ENCODE results near the gene KIF1A. TPM values are rescaled to one million over a fixed set of nuclear protein-coding genes. Genes with fewer than 3 reads are reported as not detected.

KIF1A gene
- total RNA-seq, 1 donor from 2014 or later = not detected

- ATAC-seq (ENCODE audit: low read depth) (no peak), DNase-seq (no peak)
- Mint-ChIP-seq H3K27ac (no peak overlapping the region), H3K27me3 (peaks cover 24% of the 10 kb centered on the region), H3K4me1 (peaks cover 5% of the 10 kb centered on the region), H3K4me3 (peak overlapping the region; percentile 55), H3K36me3 (ENCODE audit: low read depth) (no peaks in the 10 kb centered on the region), H3K9me3 (no peaks in the 10 kb centered on the region)
- TF ChIP-seq CTCF (IDR thresholded peaks at IDR 0.05) = no peak
- CTCF ChIA-PET = no interaction called here
- POLR2A ChIA-PET = no interaction called here
- intact Hi-C loops (cut with micrococcal nuclease) = loop anchor here (1.0 to 5.0 kb wide), 8 partner anchors 245 to 1049 kb away; partner anchors contain the start of genes CAPN10, FARP2, HDLBP and ING5
Observed at GRCh38 chr2:240831594-240832204, 11.7 kb upstream of the KIF1A start.

DNA sequence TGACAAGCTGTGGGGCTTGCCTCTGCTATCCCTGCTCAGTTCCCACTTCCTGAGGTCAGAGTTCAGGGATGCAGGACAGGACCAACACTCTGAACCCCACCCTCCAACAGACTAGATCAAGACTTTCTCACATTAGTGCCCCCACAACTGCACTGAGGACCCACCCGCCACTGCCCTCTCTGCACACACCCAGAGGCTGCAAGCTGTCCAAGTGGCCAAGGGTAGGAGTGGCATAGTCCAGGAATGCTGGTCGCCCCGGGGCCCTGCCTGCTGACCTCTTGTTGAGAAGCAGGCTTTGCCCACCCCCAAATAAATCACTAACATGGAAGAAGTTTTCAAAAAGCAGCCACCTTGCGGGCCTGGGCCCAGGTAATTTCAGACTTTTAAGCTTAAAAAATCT is 5.5 kb upstream of the KIF1A start:
- H3K27ac Mint-ChIP-seq = no peak overlapping the region
- CTCF ChIA-PET = no interaction called here
- no peak for TF ChIP-seq CTCF (IDR thresholded peaks at IDR 0.05)

DNA sequence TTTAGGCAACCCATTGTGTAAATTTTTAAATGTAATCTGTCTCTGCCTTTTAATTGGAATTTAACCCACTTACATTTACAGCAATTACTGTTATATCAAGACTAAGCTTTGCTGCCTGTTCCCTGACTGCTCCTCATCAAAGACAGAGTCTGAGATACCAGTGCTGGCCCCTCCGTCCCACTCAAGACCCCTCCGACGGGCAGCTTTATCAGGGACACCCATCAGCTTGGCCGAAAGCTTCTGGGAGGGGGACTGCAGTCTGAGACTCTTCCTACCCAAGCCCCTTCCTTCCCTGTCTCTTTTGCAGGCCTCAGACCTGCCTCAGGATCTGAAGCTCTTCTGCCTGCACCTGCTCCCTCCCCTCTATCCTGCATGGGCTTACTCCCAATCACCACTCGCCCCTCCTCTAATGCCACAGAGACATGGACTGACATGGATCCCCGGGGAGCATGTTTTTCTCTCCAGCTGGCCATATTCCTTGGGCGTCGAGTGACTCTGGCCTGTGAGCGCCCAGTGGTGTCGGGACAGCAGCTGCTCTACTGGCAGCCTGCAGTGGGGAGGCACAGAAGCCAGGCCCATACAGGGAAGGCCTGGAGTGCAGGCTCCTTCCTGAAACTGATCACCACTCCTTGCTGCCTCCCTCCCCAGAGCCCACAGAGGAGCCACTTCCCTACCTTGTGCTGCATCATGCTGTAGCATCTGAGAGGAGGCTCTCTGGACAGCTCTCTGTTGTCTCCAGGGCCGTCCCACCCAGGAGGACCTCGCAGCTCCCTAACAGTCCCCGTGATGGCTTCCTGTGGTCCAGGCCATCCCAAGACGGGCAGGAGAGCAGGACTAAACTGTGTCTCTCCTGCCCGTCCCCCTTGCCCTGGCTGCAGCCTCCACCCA is 3.7 kb upstream of the KIF1A start:
- H3K27ac Mint-ChIP-seq = no peak overlapping the region
- intact Hi-C loops (cut with micrococcal nuclease) = no loop called here
- CTCF ChIA-PET = no interaction called here
- POLR2A ChIA-PET = no interaction called here
- no peak for TF ChIP-seq CTCF (IDR thresholded peaks at IDR 0.05)
- peaks cover 58% of the 10 kb centered on the region for H3K27me3 Mint-ChIP-seq
- no peaks in the 10 kb centered on the region for H3K36me3 Mint-ChIP-seq (ENCODE audit: low read depth)
- no peak for ATAC-seq (ENCODE audit: low read depth)
- H3K9me3 Mint-ChIP-seq = peaks cover 5% of the 10 kb centered on the region
- H3K4me3 Mint-ChIP-seq = no peak overlapping the region
- peaks cover 3% of the 10 kb centered on the region for H3K4me1 Mint-ChIP-seq
- DNase-seq = no peak

More for the DNA sequence above, 5.5 kb upstream of the KIF1A start:
- no peaks in the 10 kb centered on the region for H3K36me3 Mint-ChIP-seq (ENCODE audit: low read depth)
- no peak overlapping the region for H3K4me3 Mint-ChIP-seq
- H3K9me3 Mint-ChIP-seq = peaks cover 5% of the 10 kb centered on the region
- DNase-seq = no peak
- H3K4me1 Mint-ChIP-seq = peaks cover 3% of the 10 kb centered on the region
- POLR2A ChIA-PET = no interaction called here
- H3K27me3 Mint-ChIP-seq = peaks cover 68% of the 10 kb centered on the region
- no peak for ATAC-seq (ENCODE audit: low read depth)
- intact Hi-C loops (cut with micrococcal nuclease) = no loop called here

- no peak for TF ChIP-seq CTCF (IDR thresholded peaks at IDR 0.05)
- peaks cover 5% of the 10 kb centered on the region for H3K9me3 Mint-ChIP-seq
- DNase-seq = no peak
- H3K4me1 Mint-ChIP-seq = peaks cover 5% of the 10 kb centered on the region
- no peaks in the 10 kb centered on the region for H3K36me3 Mint-ChIP-seq (ENCODE audit: low read depth)
- no peak for ATAC-seq (ENCODE audit: low read depth)
- H3K4me3 Mint-ChIP-seq = no peak overlapping the region
- CTCF ChIA-PET = no interaction called here
- intact Hi-C loops (cut with micrococcal nuclease) = no loop called here
- no peak overlapping the region for H3K27ac Mint-ChIP-seq
- H3K27me3 Mint-ChIP-seq = peaks cover 59% of the 10 kb centered on the region
- POLR2A ChIA-PET = no interaction called here
Observed at GRCh38 chr2:240822280-240822847, 2.3 kb upstream of the KIF1A start.

DNA sequence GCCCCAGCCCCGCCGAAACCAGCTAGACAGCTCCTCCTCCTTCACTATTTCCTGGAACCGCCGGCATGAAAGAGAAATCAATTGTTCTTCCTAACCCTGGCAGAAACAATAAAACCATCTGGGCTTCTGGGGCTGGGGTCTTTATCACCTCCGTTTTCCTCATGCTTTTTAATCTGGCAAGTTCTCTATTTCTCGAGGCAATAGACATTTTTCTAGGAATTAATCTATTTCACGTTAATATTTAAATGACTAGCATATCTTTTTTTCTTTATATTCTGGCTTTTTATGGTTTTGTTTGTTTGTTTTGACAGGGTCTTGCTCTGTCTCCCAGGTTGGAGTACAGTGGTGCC is 1.4 kb upstream of the KIF1A start:
- intact Hi-C loops (cut with micrococcal nuclease) = no loop called here
- peaks cover 53% of the 10 kb centered on the region for H3K27me3 Mint-ChIP-seq
- peaks cover 5% of the 10 kb centered on the region for H3K9me3 Mint-ChIP-seq
- H3K36me3 Mint-ChIP-seq (ENCODE audit: low read depth) = no peaks in the 10 kb centered on the region
- ATAC-seq (ENCODE audit: low read depth) (no peak), DNase-seq (no peak)
- POLR2A ChIA-PET = no interaction called here
- peaks cover 5% of the 10 kb centered on the region for H3K4me1 Mint-ChIP-seq
- no peak overlapping the region for H3K27ac Mint-ChIP-seq
- peak overlapping the region; percentile 15 for H3K4me3 Mint-ChIP-seq
- CTCF ChIA-PET = no interaction called here
- no peak for TF ChIP-seq CTCF (IDR thresholded peaks at IDR 0.05)
